Measurements from ENCODE around the gene MRPS25.

GRCh38 chr3:15081960-15082664, 17.0 kb upstream of the MRPS25 start:
- TF ChIP-seq CTCF (optimal IDR thresholded peaks at IDR 0.05 in 1 of 3, IDR thresholded peaks at IDR 0.05 in 1 of 3, conservative IDR thresholded peaks at IDR 0.05 in 1 of 3; ENCODE audit: extremely low read depth in 1 of 3, insufficient read depth in 2 of 3, low read length in 3 of 3) = no peak
- TF ChIP-seq EZH2 (IDR thresholded peaks at IDR 0.05; ENCODE audit: low read length) = no peak

All from keratinocyte (primary cell).